K562 (cell line): ENCODE measurements around the gene COL4A2. TPM values are rescaled to one million over a fixed set of nuclear protein-coding genes. Genes with fewer than 3 reads are reported as not detected.

ENCODE experiments used
- CBFB ChIP-seq: sonication (generic); formaldehyde crosslinking; IDR thresholded peaks from 2 replicates; pipeline ENCODE4 v1.4.0; 2020; ENCODE audit warnings: mild to moderate bottlenecking, missing genetic modification reagents
- CC2D1A ChIP-seq: fragments of 450-650 bp; IDR thresholded peaks from 2 replicates; pipeline ENCODE4 v1.6.1; 2017; ENCODE audit warnings: mild to moderate bottlenecking
- CEBPB ChIP-seq: fragments of 450-650 bp; IDR thresholded peaks from 2 replicates; pipeline ENCODE4 v1.6.1; 2016; ENCODE audit warnings: missing genetic modification characterization, missing compliant biosample characterization
- E2F3 ChIP-seq: fragments of 250-450 bp; sonication (Bioruptor Pico); IDR thresholded peaks from 2 replicates; pipeline ENCODE4 v1.4.0; 2020; ENCODE audit warnings: mild to moderate bottlenecking
- HDAC1 ChIP-seq, 2 experiments: fragments of 450-650 bp; IDR thresholded peaks; 2 replicates each; pipeline ENCODE4 v1.6.1; 2016 to 2017; ENCODE audit warnings: inconsistent platforms in 1 of 2, mild to moderate bottlenecking in 1 of 2, moderate library complexity in 1 of 2
- HMGN3 ChIP-seq: IDR thresholded peaks from 2 replicates; pipeline ENCODE4 v1.6.1; 2011; ENCODE audit warnings: borderline replicate concordance, low read depth, mild to moderate bottlenecking, mixed read lengths, low read length; ENCODE audit not compliant: insufficient read length; ENCODE audit errors: extremely low read depth
- HNRNPL ChIP-seq: fragments of 200-400 bp; formaldehyde crosslinking; IDR thresholded peaks from 2 replicates; pipeline ENCODE4 v1.6.1; 2017; ENCODE audit warnings: low read depth, mild to moderate bottlenecking, low read length
- KLF13 ChIP-seq: fragments of 450-650 bp; IDR thresholded peaks from 2 replicates; pipeline ENCODE4 v1.6.1; 2016; ENCODE audit warnings: missing genetic modification characterization, low read depth, mild to moderate bottlenecking, missing compliant biosample characterization, moderate library complexity, borderline replicate concordance
- MAFF ChIP-seq: IDR thresholded peaks from 2 replicates; pipeline ENCODE4 v1.6.1; 2012; ENCODE audit warnings: low read length, improper control_type of control experiment
- POLR2G ChIP-seq: fragments of 200-400 bp; formaldehyde crosslinking; IDR thresholded peaks from 2 replicates; pipeline ENCODE4 v1.6.1; 2017; ENCODE audit warnings: low read depth, mild to moderate bottlenecking, antibody characterized with exemption, low read length, moderate library complexity
- PTBP1 ChIP-seq: fragments of 200-400 bp; formaldehyde crosslinking; IDR thresholded peaks from 2 replicates; pipeline ENCODE4 v1.6.1; 2017; ENCODE audit warnings: low read depth, low read length
- SRSF1 ChIP-seq: fragments of 200-400 bp; formaldehyde crosslinking; IDR thresholded peaks from 2 replicates; pipeline ENCODE4 v1.6.1; 2017; ENCODE audit warnings: mild to moderate bottlenecking, low read depth, low read length, moderate library complexity
- ZBED1 ChIP-seq: IDR thresholded peaks from 2 replicates; pipeline ENCODE4 v1.6.1; 2014
- ZNF586 ChIP-seq: fragments of 450-650 bp; formaldehyde crosslinking; conservative IDR thresholded peaks from 2 replicates; pipeline ENCODE4 v1.4.0; 2020; ENCODE audit warnings: mild to moderate bottlenecking, moderate library complexity
- polyA plus RNA-seq, 8 experiments: library from polyadenylated mRNA; depleted of rRNA in 4 of 8; stranded (reverse) in 5 of 8; unstranded in 3 of 8; fragments of >200 nt; fragmentation: Nextera tagmentation in 2 of 8; fragmentation: Illumina TruSeq in 1 of 8; extraction: Ambion mirVana in 2 of 8; extraction: Trizol in 1 of 8; gene quantifications; 2 replicates each; pipeline versions ENCODE4 v1.2.1 to v1.2.3, GENCODE V29; 2011 to 2014; ENCODE audit warnings: inconsistent platforms in 1 of 8, missing spikeins in 1 of 8
- total RNA-seq, 7 experiments: library from RNA; depleted of rRNA in 6 of 7; stranded (reverse); fragments of >200 nt in 6 of 7; fragmentation: Illumina TruSeq in 2 of 7; extraction: Trizol in 2 of 7; gene quantifications; 2 replicates each; pipeline versions ENCODE4 v1.2.1 to v1.2.3, GENCODE V29; 2011 to 2021; ENCODE audit warnings: low replicate concordance in 1 of 7
- TF ChIP-seq, protein P1 (sequence below): fragments of 450-650 bp; formaldehyde crosslinking; conservative IDR thresholded peaks from 2 replicates; pipeline ENCODE4 v1.4.0; 2022; ENCODE audit warnings: mild to moderate bottlenecking, missing genetic modification characterization
- TF ChIP-seq, protein P2 (sequence below): IDR thresholded peaks from 3 replicates; pipeline ENCODE4 v1.6.1; 2011; ENCODE audit warnings: borderline replicate concordance, mild to moderate bottlenecking; ENCODE audit not compliant: insufficient read length, insufficient read depth
- TF ChIP-seq, protein P3 (sequence below): fragments of 250-450 bp; sonication (Bioruptor Pico); IDR thresholded peaks from 2 replicates; pipeline ENCODE4 v1.5.0; 2021
- TF ChIP-seq, protein P4 (sequence below): fragments of 450-650 bp; IDR thresholded peaks from 2 replicates; pipeline ENCODE4 v1.6.1; 2018; ENCODE audit not compliant: partially characterized antibody

Gene COL4A2
- total and polyA plus RNA-seq, 9 of the 15 experiments (the other 6 are each of a cell fraction or from before 2014, with no cell fraction given) = 0.13 to 15.2 (median 8.1) TPM

DNA sequence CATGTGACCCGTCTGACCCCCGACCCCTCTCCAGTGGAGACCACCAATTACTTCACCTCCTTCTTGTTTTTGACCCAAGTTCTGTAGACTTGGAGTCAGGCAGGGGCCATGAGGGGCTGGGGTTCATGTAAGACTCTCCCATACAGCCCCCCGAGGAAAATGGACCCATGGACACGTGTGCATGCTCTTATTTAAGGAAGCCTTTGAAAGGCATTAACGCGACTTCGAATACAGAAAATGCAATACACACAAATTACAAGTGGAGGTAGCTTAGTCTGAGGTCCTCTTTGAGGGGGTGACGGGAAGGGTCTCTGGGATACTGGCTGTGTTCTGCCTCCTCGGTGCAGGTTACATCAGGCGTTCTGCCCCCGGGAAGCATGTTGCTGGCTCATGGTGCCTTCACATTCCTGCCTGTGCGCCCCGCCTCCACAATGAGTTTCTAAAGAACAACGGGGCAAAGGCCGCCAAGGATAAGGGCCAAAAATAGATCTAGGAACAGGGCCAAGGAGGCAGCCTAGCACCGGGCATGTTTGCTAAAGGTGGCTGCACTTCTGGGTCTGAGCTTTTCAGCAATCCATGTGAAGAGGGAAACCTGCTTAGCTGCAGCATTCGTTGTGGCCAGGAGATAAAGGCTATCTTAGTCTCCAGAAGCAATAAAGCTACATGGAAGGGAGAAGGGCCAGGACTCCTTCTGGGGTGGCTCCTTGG is 199.9 kb downstream of the COL4A2 start (continued):
- TF ChIP-seq, protein P1, sequence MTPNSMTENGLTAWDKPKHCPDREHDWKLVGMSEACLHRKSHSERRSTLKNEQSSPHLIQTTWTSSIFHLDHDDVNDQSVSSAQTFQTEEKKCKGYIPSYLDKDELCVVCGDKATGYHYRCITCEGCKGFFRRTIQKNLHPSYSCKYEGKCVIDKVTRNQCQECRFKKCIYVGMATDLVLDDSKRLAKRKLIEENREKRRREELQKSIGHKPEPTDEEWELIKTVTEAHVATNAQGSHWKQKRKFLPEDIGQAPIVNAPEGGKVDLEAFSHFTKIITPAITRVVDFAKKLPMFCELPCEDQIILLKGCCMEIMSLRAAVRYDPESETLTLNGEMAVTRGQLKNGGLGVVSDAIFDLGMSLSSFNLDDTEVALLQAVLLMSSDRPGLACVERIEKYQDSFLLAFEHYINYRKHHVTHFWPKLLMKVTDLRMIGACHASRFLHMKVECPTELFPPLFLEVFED (CRISPR knock-in tag) = no peak
- TF ChIP-seq CBFB (CRISPR knock-in tag) (no peak), HMGN3 (no peak), ZNF586 (CRISPR knock-in tag) (no peak), PTBP1 (no peak), HDAC1 (IDR thresholded peaks at IDR 0.05) (peak in 1 of 2 experiments; percentile 62; a peak in 2 of 4 replicates), POLR2G (no peak), CEBPB (0 out of 2 replicates have a peak, but pooled peaks have one; percentile 23), MAFF (no peak), SRSF1 (no peak), CC2D1A (peak; percentile 66; the same call in 1 of the 2 replicates), E2F3 (CRISPR knock-in tag) (no peak), KLF13 (tag) (no peak), ZBED1 (no peak), HNRNPL (no peak)
- TF ChIP-seq, protein P2, sequence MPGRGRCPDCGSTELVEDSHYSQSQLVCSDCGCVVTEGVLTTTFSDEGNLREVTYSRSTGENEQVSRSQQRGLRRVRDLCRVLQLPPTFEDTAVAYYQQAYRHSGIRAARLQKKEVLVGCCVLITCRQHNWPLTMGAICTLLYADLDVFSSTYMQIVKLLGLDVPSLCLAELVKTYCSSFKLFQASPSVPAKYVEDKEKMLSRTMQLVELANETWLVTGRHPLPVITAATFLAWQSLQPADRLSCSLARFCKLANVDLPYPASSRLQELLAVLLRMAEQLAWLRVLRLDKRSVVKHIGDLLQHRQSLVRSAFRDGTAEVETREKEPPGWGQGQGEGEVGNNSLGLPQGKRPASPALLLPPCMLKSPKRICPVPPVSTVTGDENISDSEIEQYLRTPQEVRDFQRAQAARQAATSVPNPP = no peak
- TF ChIP-seq, protein P3, sequence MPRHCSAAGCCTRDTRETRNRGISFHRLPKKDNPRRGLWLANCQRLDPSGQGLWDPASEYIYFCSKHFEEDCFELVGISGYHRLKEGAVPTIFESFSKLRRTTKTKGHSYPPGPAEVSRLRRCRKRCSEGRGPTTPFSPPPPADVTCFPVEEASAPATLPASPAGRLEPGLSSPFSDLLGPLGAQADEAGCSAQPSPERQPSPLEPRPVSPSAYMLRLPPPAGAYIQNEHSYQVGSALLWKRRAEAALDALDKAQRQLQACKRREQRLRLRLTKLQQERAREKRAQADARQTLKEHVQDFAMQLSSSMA (CRISPR knock-in tag) = no peak
- TF ChIP-seq, protein P4, sequence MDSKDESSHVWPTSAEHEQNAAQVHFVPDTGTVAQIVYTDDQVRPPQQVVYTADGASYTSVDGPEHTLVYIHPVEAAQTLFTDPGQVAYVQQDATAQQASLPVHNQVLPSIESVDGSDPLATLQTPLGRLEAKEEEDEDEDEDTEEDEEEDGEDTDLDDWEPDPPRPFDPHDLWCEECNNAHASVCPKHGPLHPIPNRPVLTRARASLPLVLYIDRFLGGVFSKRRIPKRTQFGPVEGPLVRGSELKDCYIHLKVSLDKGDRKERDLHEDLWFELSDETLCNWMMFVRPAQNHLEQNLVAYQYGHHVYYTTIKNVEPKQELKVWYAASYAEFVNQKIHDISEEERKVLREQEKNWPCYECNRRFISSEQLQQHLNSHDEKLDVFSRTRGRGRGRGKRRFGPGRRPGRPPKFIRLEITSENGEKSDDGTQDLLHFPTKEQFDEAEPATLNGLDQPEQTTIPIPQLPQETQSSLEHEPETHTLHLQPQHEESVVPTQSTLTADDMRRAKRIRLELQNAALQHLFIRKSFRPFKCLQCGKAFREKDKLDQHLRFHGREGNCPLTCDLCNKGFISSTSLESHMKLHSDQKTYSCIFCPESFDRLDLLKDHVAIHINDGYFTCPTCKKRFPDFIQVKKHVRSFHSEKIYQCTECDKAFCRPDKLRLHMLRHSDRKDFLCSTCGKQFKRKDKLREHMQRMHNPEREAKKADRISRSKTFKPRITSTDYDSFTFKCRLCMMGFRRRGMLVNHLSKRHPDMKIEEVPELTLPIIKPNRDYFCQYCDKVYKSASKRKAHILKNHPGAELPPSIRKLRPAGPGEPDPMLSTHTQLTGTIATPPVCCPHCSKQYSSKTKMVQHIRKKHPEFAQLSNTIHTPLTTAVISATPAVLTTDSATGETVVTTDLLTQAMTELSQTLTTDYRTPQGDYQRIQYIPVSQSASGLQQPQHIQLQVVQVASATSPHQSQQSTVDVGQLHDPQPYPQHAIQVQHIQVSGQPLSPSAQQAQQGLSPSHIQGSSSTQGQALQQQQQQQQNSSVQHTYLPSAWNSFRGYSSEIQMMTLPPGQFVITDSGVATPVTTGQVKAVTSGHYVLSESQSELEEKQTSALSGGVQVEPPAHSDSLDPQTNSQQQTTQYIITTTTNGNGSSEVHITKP = no peak
